Measurements from ENCODE around the gene CNTN2. TPM values are rescaled to one million over a fixed set of nuclear protein-coding genes. Genes with fewer than 3 reads are reported as not detected.

Gene CNTN2
- total RNA-seq, 1 donor from 2014 or later = 2.0 TPM

DNA sequence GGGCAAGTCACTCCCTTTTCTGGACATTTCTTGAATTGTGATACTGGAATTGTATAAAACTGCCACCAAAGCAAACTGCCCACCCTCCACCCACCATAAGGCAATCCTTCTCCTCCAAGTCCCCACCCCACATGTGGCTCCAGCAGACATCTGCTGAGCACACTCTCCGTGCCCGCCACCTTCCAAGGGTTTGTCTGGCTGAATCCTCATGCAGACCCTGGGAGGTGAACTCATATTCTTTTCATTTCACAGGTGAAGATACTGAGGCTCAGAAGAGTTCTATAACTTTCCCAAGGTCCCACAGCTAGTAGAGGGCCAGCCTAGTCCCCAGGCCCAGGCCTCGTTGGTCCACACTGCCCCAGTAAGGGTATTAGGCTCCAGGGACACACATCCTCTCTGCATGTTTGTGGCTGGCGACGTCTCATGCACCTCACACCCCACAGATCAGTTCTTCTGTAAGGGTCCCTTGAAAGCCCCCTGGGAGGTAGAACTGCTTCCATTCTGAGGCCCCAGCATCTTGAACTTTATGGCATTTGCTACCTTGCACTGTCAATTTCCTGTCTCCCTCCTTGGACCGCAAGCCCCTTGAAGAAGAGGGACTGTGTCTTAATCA, 14.1 kb downstream of the CNTN2 start:
- no peak for DNase-seq

DNA sequence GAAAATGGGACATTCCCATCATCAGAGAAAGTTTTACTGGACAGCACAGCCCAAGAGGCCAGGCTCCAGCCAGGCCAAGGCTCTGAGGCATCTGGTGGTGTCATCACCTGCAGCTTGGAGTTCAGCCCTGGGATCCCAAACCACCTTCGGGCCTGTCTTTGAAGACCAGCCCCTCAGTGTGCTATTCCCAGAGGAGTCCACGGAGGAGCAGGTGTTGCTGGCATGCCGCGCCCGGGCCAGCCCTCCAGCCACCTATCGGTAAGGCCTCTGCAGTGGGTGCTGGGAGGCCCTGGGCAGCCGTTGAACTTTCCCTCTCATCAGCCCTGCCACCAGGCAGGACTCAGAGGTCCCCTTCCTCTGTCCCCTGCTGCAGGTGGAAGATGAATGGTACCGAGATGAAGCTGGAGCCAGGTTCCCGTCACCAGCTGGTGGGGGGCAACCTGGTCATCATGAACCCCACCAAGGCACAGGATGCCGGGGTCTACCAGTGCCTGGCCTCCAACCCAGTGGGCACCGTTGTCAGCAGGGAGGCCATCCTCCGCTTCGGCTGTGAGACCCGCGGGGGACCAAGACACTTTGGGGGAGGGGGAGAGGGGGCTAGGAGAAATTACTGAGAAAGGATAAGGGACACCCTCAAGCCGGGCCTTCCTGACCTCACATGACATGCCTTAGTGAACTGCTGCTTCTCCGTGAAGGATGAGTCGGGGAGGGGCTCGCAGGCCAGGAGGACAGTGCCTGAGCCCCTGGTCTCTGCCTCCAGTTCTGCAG, 15.0 kb downstream of the CNTN2 start:
- DNase-seq = no peak

DNA sequence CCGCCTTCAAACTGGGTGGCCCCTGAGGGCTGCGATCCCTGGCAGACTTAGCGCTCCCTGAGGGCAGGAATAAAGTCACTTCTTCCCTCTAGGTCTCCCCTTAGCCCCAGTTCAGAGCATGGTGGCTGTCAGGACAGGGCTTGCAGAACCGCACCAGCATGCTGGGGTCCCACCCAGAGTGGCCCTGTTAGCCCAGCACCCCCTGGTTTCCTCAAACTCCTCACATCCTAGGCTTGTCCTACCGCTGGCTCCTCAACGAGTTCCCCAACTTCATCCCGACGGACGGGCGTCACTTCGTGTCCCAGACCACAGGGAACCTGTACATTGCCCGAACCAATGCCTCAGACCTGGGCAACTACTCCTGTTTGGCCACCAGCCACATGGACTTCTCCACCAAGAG, 15.8 kb downstream of the CNTN2 start:
- no peak for DNase-seq

DNA sequence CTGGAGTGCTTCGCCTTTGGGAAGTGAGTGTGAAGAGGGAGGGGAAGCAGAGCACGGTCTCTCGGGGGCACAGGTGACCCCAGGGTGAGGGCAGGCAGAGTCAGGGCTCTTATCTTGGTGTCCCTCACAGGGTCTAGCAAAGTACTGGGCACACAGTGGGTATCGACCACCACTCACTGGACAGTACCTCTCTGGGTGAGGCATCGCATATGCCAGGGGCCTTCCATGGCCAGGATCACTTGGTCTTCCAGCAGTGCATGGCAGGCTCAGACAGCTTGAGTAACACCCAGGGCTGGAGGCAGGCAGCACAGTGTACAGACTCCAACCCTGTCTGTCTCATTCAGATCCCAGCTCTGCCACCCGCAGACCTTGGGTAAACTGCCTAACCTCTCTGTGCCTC, 16.6 kb downstream of the CNTN2 start:
- no peak for DNase-seq

DNA sequence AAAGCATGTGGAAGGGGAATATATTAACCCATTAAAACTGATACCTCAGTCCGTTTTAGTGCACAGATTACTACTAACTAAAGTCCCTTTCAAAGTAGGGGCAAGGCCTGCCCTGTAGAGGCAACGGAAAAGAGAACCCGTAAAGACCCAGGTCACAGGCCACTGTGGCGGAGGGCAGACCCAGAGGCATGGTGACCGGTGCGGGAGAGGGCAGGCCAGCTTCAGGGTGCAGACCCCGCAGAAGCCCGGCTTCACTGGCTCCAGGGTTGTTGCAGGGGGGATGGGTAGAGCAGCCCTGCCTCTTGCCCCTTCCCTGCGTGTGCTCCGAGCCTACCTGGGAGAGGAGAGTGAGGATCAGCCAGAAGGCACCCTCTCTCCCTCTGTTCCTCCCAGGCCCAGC, 17.7 kb downstream of the CNTN2 start:
- DNase-seq = no peak

DNA sequence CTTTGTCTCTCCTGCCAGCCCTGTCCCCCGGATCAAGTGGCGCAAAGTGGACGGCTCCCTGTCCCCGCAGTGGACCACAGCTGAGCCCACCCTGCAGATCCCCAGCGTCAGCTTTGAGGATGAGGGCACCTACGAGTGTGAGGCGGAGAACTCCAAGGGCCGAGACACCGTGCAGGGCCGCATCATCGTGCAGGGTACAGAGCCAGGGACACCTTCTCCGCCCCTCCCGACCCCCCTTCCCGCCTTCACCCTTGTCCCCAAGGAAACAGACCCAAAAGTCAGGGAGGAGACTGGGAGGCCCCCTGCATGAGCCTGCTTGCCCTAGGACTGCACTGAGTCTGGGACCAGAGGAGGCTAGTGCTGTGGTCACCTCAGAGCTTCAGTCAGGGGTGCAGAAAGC, 18.2 kb downstream of the CNTN2 start:
- no peak for DNase-seq

DNA sequence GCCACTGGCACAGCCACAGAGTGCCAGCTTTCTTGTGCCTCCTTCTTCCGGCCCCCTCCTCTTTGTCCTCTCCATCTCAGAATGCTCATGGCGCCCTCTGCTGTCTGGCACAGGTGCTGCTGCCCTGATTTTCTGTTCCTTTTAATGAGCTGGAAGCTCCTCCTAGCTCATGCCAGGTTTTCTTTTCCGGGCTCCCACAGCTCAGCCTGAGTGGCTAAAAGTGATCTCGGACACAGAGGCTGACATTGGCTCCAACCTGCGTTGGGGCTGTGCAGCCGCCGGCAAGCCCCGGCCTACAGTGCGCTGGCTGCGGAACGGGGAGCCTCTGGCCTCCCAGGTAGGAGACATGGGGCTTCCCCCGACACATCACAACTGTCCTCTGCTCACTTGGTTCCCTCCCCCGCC, 18.7 kb downstream of the CNTN2 start:
- peak; percentile 27 for DNase-seq

DNA sequence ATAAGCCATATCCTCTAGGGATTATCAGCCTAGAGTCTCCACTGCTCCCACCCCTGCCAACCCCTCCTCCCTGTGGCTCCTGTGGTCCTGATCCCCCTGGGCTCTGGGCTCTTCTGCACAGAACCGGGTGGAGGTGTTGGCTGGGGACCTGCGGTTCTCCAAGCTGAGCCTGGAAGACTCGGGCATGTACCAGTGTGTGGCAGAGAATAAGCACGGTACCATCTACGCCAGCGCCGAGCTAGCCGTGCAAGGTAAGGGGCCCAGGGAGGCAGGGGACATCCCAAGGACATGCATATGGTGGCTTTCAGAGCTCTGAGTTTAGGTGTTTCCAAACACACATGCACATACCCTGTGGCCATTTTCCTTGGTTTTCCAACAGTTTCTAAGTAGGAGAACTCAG, 19.3 kb downstream of the CNTN2 start:
- DNase-seq = no peak

DNA sequence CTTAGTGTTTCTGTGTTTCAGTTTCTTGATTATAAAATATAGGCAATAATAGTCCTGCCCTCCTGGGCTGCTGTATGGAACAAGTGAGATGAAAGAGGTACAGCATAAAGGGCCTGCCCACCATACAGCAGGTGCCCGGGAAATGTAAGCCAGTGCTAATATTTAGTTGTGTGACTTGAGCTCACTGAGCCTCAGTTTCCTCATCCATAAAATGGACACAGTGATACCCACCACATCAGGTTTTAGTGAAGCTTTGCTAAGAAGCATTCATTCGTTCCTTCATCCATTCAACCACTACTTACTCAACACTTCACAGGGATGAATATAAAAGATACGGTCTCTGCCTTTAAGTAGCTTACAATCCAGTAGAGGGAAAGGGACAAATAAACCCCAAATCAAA, 19.9 kb downstream of the CNTN2 start:
- DNase-seq = no peak

DNA sequence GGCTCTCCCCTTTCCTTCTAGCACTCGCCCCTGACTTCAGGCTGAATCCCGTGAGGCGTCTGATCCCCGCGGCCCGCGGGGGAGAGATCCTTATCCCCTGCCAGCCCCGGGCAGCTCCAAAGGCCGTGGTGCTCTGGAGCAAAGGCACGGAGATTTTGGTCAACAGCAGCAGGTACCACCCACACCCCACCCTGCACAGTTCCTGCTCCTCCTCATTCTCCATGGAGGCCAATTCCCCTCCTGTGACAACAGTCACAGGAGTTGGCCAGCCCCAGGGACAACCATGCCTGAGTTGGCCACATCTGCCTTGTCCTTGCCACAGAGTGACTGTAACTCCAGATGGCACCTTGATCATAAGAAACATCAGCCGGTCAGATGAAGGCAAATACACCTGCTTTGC, 21.3 kb downstream of the CNTN2 start:
- no peak for DNase-seq

DNA sequence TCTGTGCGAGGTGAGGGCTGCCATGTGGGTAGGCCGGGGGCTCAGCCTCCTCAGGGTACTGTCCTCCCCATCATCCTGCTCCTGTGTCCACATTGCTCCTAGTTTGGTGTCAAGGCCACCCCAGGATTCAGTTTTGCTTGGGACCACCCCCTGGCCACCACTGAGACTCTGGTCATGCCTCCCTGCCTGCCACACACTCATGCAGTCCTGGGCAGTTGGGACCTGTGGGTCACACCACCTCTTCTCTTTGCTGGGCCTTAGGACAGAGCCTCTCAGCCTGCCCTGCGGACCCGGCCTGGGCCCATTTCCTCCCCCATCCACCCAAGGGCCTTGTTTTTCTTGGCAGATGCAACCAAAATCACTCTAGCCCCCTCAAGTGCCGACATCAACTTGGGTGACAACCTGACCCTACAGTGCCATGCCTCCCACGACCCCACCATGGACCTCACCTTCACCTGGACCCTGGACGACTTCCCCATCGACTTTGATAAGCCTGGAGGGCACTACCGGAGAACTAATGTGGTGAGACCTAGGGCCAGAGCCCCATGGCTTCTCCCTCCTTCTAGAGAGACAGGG, 21.8 kb downstream of the CNTN2 start:
- DNase-seq = no peak

DNA sequence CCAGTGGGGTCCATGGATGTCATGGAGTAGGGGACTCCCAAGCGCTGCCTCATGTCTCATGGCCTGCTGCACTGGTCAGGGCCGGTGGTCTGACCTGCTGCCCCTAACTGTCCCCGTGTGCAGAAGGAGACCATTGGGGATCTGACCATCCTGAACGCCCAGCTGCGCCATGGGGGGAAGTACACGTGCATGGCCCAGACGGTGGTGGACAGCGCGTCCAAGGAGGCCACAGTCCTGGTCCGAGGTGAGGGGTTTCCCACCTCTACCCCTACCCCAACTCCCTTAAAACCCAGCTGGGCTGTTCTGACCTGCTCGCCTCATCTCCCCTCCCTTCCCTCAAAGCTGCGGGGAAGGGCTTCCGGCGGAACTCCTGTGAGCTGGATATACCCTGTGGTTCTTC, 22.7 kb downstream of the CNTN2 start:
- no peak for DNase-seq

DNA sequence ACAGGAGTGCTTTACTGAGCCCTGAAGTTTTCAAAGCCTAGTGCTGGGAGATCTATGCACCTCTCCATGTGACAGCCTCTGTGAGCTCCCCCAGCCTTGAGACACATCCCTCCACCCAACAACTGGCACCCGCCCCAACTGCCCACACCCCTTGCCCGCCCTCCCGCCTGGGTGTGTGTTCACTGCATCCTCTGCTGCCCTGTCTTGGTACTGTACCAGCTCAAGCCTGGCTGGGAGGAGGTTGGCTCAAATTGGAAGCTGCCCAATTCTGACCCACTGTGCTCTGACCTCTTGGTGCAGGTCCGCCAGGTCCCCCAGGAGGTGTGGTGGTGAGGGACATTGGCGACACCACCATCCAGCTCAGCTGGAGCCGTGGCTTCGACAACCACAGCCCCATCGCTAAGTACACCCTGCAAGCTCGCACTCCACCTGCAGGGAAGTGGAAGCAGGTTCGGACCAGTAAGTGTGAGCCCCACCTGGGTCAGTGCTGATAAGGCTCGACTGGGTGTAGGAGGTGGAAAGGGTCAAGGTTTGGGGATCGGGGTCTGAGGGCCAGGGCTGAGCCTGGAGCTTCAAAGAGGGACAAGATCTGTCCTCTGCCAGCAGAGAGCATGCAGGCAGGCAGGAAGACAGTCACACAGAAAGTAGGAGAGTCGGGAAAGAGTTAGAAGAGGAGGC, 23.3 kb downstream of the CNTN2 start:
- no peak for DNase-seq

DNA sequence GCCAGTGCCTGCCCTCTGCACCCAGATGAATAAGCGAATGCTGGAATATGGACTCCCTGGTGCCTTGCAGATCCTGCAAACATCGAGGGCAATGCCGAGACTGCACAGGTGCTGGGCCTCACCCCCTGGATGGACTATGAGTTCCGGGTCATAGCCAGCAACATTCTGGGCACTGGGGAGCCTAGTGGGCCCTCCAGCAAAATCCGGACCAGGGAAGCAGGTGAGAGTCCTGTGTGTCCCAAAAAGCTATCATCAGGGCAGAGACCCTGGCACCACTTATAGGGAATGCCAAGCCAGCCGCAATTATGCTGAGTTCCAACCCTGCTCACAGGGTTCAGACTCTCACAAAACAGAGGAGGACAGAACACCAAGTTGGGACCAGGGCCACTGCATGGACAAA, 24.0 kb downstream of the CNTN2 start:
- no peak for DNase-seq

DNA sequence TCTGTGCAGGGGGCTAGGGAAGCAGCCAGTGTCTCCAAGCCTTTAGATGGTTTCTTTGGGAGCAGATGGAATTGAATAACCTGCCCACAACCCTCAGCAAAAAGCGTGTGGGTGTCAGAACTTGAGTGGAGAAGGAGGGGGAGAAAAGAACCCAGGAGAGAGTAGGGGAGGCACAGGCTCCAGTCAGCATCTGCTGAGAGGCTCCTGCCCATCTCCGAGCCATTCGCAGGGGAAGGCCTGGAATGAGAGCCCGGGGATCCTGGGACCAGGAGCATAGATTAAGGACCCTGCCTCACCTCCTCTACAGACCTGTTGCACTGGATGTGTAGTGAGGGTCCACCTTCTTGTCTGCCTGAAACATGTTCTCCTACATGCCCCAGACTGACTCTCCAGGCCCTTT, 25.0 kb downstream of the CNTN2 start:
- no peak for DNase-seq

DNA sequence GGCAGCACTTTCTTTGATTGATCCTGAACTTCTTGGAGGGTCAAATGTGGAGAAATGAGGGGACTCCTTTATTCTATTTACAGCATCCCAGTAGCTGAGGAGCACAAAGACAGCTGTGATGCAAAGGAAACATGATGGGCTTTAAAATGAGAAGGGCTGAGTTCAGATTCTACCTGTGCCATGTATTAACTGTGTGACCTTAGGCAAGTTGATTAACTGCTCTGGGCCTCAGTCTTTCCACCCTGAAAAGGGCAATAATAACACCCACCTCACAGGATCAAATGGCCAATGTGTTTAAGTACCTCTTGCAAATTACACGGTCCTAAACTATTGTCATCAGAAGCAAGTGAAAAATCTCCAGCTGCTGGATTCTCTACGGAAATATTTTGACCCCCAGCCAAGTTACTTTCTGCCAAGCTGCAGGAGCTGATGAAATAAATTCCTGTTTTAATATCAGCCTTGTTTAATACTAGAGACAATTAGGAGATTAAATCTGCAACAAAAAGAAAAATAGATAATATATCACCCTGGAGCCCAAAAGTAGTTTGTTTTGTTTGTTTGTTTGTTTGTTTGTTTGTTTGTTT, 25.5 kb downstream of the CNTN2 start:
- no peak for DNase-seq

DNA sequence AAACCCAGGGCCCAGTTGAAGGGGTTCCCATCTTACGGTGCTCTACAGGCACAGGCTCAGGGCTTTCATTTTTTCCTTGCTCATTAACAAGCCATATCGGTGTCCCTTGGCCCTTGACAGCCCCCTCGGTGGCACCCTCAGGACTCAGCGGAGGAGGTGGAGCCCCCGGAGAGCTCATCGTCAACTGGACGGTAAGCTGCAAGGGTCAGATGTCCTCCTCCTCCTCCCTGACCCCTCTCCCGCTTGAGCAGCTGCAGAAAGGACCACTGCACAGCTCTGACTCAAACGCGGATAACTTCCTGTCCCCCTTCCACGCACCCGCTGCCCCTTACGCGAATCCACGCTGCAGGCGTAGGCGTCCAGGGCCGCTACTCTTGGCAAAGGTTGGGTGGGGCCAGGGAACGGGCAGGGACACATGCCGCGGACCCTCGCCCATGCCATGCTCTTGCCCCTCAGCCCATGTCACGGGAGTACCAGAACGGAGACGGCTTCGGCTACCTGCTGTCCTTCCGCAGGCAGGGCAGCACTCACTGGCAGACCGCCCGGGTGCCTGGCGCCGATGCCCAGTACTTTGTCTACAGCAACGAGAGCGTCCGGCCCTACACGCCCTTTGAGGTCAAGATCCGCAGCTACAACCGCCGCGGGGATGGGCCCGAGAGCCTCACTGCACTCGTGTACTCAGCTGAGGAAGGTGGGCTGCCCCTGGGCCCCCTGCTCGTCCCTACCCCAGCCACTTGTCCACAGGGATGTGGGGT, 26.5 kb downstream of the CNTN2 start:
- DNase-seq = no peak

DNA sequence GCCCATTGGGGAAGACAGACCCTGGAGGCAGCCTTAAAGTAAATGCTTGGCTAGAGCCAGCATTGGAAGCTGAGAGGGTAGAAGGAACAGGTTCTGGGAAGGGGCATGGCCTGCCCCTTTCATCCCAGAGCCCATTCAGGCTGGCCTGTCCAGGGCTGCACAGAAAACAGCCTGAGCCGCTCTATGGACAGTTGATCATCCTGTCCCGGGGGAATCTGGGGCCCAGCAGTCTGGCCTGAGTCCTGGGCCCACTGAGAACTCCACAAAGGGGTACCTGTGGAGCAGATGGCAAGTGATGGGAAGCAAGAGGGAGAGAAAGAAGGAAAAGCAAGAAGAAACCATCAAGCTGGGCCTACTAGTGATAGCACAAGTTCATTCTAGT, 28.0 kb downstream of the CNTN2 start:
- DNase-seq = no peak

DNA sequence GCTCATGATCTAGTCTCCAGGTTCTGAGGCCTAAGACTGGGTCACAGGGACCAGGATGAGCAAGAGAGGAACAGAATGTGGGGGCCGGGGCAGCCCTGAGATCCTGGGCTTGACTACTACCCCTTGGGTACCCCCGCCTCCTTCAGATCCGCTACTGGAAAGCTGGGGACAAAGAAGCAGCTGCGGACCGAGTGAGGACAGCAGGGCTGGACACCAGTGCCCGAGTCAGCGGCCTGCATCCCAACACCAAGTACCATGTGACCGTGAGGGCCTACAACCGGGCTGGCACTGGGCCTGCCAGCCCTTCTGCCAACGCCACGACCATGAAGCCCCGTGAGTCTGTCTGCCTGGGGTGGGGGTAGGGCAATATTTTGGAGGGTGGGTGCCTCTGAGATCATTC, 28.8 kb downstream of the CNTN2 start:
- no peak for DNase-seq

DNA sequence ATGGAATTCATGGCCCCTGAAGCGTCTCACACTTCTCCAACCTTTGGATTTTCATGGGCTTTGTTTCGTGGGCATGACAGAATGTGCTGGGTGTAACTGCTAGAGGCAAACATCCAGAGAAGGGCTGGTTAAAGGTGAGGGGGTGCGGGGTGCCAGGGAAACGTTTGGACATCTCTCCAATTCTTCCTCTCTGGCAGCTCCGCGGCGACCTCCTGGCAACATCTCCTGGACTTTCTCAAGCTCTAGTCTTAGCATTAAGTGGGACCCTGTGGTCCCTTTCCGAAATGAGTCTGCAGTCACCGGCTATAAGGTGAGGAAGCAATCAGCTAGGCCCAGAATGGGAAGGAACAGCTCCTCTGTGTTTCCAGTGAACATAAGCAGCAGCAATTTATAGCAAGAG, 29.3 kb downstream of the CNTN2 start:
- no peak for DNase-seq

DNA sequence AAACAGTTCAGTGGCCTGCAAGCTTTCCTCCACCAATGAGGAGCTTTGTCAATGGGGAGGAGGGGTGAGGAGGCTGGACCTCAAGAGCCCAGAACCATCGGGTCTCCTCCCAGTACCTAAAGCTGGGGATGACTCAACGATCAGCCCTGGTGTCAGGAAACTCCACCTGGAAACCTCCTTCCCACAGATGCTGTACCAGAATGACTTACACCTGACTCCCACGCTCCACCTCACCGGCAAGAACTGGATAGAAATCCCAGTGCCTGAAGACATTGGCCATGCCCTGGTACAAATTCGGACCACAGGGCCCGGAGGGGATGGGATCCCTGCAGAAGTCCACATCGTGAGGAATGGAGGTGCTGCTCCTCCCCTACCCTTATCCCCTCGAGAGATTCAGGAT, 29.9 kb downstream of the CNTN2 start:
- DNase-seq = no peak

DNA sequence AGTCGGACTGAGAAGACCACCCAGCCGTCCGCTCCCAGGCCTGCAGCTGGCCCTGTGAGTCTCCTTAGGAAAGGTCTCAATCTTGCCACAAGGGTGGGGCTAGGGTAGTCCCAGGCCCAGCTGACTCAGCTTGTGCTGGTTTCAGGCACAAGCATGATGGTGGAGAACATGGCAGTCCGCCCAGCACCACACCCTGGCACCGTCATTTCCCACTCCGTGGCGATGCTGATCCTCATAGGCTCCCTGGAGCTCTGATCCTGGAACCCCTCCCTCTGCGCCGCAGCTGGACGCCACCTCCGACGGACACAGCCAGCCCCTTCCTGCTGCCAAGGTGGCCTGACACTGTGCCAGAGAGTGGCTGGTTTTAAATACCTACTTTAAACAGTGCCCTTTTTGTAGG, 30.5 kb downstream of the CNTN2 start:
- DNase-seq = no peak
